T-helper 22 cell (primary cell): ENCODE results near the gene PHACTR1.

ENCODE experiments used
- DNase-seq: peaks from one replicate; pipeline ENCODE4 v3.0.0-alpha.2; 2020; ENCODE audit warnings: low read depth

PHACTR1 gene

DNA sequence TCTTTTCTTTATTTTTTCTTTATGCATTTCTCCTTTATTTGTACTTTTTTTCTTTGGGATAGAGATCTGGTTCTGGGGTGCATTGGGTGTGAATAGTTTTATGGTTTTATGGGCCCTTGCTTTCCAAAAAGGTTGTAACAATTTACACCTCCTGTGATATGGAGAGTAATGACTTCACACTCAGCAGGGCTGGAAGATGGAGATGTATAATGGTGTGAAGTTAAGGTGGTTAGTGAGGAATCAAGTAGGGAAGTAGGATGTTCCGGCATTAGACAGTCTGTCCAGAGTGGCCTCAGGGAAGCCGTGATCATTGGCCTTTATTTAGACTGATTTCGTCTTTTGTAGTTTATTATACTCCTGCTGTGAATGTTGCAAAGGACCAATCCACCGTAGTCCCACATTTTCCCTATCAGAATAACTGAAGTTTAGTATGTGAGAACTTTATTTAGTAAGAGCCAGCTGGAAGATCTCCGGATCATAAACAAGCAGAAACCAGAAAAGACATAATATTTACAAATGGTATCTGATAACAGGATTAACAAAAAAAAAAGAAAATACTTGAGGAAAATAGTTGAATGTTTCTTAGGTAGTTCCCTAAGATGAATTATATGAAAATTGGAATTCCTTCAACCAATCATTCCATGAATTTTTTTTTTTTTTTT lies 356.2 kb downstream of the PHACTR1 start:
- DNase-seq: no peak

- DNase-seq: no peak
These were observed 358.0 kb downstream of the PHACTR1 start for GRCh38 chr6:13074415-13075140.

GRCh38 chr6:13075141-13075845 lies 358.7 kb downstream of the PHACTR1 start:
- no peak for DNase-seq

DNA sequence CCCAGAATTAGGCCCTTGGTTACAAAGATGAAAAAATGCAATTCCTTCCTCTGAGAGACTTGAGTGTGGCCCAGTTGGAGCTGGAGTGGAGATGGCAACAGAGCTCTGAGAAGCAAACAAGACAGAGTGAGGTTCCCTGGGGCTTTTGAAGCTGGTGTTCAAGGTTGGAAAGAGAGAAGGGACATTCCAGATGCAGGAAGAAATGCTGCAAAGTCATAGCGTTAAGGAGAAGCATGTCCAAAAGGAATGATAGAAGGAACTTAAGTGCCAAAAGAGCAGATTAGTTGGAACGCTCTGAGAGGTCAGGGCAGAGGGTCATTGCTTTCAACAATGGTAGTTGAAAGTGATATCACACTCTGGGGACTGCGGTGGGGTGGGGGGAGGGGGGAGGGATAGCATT lies 360.0 kb downstream of the PHACTR1 start:
- DNase-seq: no peak

- DNase-seq: no peak
These were observed 360.6 kb downstream of the PHACTR1 start for GRCh38 chr6:13077117-13077516.

GRCh38 chr6:13079096-13079723 lies 362.6 kb downstream of the PHACTR1 start:
- DNase-seq: no peak

GRCh38 chr6:13080462-13081188 lies 364.1 kb downstream of the PHACTR1 start:
- no peak for DNase-seq

DNA sequence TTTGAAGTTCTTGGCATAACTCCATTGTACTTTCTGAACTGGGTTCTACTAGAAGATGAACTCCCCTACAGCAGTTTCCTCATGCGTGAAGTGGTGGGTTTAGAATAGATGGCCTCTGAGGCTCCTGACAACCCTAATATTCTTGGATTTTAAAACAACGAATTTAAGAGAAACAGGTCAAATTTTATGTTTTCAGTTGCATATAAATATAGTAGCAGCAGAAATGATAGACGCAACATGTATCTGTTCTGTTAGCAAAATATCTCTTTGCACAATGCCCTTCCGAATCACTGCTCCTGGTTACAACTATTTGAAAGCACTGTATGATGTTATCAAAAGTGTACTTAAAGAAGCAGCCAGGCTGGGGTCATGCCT lies 364.6 kb downstream of the PHACTR1 start:
- no peak for DNase-seq

DNA sequence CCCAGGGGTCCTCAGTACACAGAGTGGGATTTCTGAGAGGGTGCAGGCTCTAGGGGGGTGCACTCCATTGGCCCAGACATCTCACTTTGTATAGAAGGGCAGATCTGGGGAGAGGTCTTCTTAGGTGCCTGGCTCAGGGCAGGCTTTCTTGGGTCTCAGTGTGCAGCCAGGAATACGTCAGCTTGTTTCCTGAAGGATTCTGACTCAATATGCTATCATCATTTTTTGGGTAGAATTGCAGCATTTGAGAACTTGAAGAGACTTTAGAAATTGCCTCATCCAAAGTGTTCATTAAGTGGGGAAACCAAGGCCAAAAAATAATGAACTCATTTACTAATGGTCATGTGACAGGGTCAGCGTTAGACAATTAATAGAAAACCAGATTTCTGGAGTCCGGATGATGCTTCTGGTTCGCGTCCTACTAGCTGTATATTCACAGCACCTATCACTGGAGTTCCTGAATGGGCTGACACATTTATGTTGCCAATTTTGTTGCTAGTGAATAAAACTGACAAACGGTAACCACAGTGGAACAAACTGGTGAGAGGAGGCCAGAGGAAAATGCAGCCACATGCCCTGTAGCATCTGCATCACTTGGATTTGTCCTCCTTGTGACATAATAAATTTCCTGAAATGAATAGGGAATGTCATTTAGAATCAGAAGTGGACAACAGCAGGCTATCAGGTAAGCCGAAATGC lies 372.9 kb downstream of the PHACTR1 start:
- no peak for DNase-seq

DNA sequence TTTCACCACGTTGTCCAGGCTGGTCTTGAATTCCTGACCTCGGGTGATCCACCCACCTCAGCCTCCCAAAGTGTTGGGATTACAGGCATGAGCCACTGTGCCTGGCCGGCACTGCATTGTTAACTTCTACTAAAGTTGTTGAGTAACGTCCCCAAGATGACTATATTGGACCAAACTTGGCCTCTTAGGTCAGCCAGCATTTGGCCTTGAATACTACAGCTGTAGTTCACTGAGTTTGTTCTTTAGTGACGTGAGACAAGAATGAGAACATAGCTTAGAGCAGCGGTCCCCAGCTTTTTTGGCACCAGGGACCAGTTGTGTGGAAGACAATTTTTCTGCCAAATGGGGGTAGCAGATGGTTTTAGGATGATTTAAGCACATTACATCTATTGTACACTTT lies 374.6 kb downstream of the PHACTR1 start:
- no peak for DNase-seq

DNA sequence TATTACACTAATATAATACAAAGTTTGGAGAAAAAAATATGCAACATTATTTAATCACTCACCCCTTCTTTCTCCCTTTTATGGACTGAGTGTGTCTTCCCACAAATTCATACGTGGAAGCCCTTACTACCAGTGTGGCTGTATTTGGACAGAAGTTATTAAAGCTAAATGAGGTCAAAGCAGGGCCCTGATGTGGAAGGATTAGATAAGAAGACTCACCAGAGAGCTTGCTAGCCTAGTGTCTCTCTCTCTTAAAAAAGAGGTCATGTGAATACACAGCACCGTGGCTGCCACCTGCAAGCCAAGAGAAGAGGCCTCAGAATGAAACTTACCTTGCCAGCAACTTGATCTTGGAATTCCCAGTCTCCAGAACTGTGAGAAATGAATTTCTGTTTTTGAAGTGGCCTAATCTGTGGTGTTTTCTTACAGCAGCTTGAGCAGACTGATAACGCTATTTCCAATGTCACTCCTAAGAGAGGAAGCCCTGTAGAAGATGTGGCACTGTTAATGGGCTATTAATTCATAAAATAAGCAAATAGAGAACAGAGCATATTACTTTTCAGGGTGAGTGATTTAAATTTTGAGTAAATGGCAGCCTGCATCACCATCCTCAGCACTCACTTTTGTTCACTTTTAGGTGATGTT lies 378.3 kb downstream of the PHACTR1 start:
- DNase-seq: no peak

GRCh38 chr6:13096084-13096483 lies 379.5 kb downstream of the PHACTR1 start:
- no peak for DNase-seq

- DNase-seq: no peak
These were observed 380.9 kb downstream of the PHACTR1 start for GRCh38 chr6:13097454-13097853.

DNA sequence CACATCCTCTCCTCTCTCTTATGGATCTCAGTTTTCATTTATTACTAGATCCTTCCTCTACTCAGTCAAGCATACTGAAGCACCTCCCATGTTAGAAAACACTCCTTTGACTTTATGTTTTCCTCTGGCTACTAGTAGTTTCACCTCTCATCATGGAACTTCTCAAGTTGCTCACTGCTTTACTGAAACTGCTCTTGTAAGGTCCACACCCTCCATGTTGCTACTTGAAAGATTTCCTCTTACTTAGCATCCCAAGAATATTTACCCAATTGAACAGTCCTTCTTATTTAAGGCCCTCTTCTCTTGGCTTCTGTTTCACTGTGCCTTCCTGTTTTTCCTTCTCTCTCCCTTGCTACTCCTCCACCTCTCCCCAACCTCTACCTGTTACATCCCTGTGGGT lies 381.4 kb downstream of the PHACTR1 start:
- no peak for DNase-seq

- no peak for DNase-seq
These were observed 382.4 kb downstream of the PHACTR1 start for GRCh38 chr6:13098793-13099570.

GRCh38 chr6:13099771-13100170 lies 383.2 kb downstream of the PHACTR1 start:
- no peak for DNase-seq

- DNase-seq: no peak
These were observed 384.8 kb downstream of the PHACTR1 start for GRCh38 chr6:13101409-13101808.

GRCh38 chr6:13101985-13102384 lies 385.4 kb downstream of the PHACTR1 start:
- no peak for DNase-seq

DNA sequence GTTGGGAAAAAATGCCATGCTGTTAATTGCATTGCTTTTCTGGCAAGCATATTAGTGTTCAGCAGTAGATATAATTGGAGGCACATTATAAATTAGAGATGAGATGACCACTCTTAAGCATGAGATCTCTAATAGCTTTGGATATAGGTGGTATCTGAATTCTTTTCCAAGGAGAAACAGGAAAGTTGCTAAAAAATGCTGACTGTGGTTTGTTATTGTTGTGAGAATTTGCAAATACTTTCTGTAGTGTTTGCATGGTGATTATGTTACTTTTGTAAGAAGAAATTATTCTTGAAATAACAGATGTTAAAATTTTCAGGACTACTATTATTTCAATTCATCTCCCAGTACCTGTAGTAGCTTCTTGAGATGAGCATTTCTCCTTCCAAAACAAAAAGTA lies 386.6 kb downstream of the PHACTR1 start:
- DNase-seq: no peak

GRCh38 chr6:13105139-13105538 lies 388.6 kb downstream of the PHACTR1 start:
- DNase-seq: no peak
